WTC11 (cell line): ENCODE measurements around the gene ADAMTS7. TPM values are rescaled to one million over a fixed set of nuclear protein-coding genes. Genes with fewer than 3 reads are reported as not detected.
"Not testable (repeated sequence)": the region's sequence is repeated elsewhere in the genome, so short reads cannot be mapped to it uniquely, and the experiment has no call there.

Source experiments
- ATAC-seq: fragments of 200-7000 bp; cut with Tn5 transposase; 2 replicates; pipeline ENCODE4 v1.10.0; 2021; ENCODE audit warnings: mild to moderate bottlenecking, moderate library complexity
- CTCF ChIA-PET: fragments of 300-600 bp; sonication (Branson Sonifier 250); formaldehyde crosslinking; loops from one replicate; lab custom pipeline; 2021; ENCODE audit warnings: antibody characterized with exemption; lab: Charles Lee
- POLR2A ChIA-PET: fragments of 350-600 bp; sonication (Branson Sonifier 250); formaldehyde crosslinking; loops from one replicate; lab custom pipeline; 2021; ENCODE audit warnings: antibody characterized with exemption; lab: Charles Lee
- DNase-seq: peaks from one replicate; pipeline ENCODE4 v3.0.0; 2021; ENCODE audit warnings: low spot score
- H3K27ac Mint-ChIP-seq: 2 replicates; pipeline ENCODE4 v1.8.0; 2021; ENCODE audit warnings: mixed read lengths
- H3K27me3 Mint-ChIP-seq: 2 replicates; pipeline ENCODE4 v1.8.0; 2021; ENCODE audit warnings: low read depth, mild to moderate bottlenecking, moderate library complexity, mixed read lengths
- H3K36me3 Mint-ChIP-seq: 2 replicates; pipeline ENCODE4 v1.8.0; 2021; ENCODE audit warnings: mixed read lengths
- H3K4me1 Mint-ChIP-seq: 2 replicates; pipeline ENCODE4 v1.8.0; 2022; ENCODE audit warnings: mixed read lengths
- H3K4me3 Mint-ChIP-seq: 2 replicates; pipeline ENCODE4 v1.8.0; 2021; ENCODE audit warnings: mild to moderate bottlenecking, moderate library complexity, mixed read lengths
- H3K9me3 Mint-ChIP-seq: 2 replicates; pipeline ENCODE4 v1.8.0; 2021; ENCODE audit warnings: mixed read lengths
- ARID4B ChIP-seq: sonication (generic); formaldehyde crosslinking; IDR thresholded peaks from 2 replicates; pipeline ENCODE4 v1.8.0; 2023; ENCODE audit warnings: missing genetic modification reagents, mild to moderate bottlenecking, borderline replicate concordance
- CBFB ChIP-seq: sonication (generic); formaldehyde crosslinking; IDR thresholded peaks from 2 replicates; pipeline ENCODE4 v1.8.1; 2022; ENCODE audit warnings: mild to moderate bottlenecking, low read depth, missing genetic modification reagents
- CTCF ChIP-seq: fragments of 200-600 bp; IDR thresholded peaks from 2 replicates; pipeline ENCODE4 v1.8.0; 2022; ENCODE audit warnings: antibody characterized with exemption
- GRHL2 ChIP-seq: fragments of 250-450 bp; sonication (Bioruptor Pico); IDR thresholded peaks from 2 replicates; pipeline ENCODE4 v1.8.0; 2022; ENCODE audit warnings: mild to moderate bottlenecking, moderate library complexity; ENCODE audit not compliant: insufficient replicate concordance, severe bottlenecking
- JUN ChIP-seq: sonication (generic); formaldehyde crosslinking; IDR thresholded peaks from 2 replicates; pipeline ENCODE4 v1.8.0; 2023; ENCODE audit warnings: mild to moderate bottlenecking, missing genetic modification reagents
- NR1H2 ChIP-seq: sonication (generic); formaldehyde crosslinking; IDR thresholded peaks from 2 replicates; pipeline ENCODE4 v1.9.0; 2021; ENCODE audit warnings: mild to moderate bottlenecking, moderate library complexity, missing genetic modification reagents
- NR2C2 ChIP-seq: sonication (generic); formaldehyde crosslinking; IDR thresholded peaks from 2 replicates; pipeline ENCODE4 v1.8.0; 2022; ENCODE audit warnings: mild to moderate bottlenecking, missing genetic modification reagents
- PRRX2 ChIP-seq: fragments of 250-450 bp; sonication (Bioruptor Pico); IDR thresholded peaks from 2 replicates; pipeline ENCODE4 v1.8.0; 2021; ENCODE audit warnings: mild to moderate bottlenecking
- SMAD4 ChIP-seq: sonication (generic); formaldehyde crosslinking; IDR thresholded peaks from 2 replicates; pipeline ENCODE4 v1.8.0; 2022; ENCODE audit warnings: mild to moderate bottlenecking, missing genetic modification reagents
- TCF7 ChIP-seq: sonication (generic); formaldehyde crosslinking; IDR thresholded peaks from 2 replicates; pipeline ENCODE4 v1.8.0; 2022; ENCODE audit warnings: mild to moderate bottlenecking, low read depth, missing genetic modification reagents, moderate library complexity
- TEAD1 ChIP-seq: sonication (generic); formaldehyde crosslinking; IDR thresholded peaks from 2 replicates; pipeline ENCODE4 v1.8.0; 2022; ENCODE audit warnings: mild to moderate bottlenecking, missing genetic modification reagents
- ZBTB21 ChIP-seq: sonication (generic); formaldehyde crosslinking; IDR thresholded peaks from 2 replicates; pipeline ENCODE4 v1.8.1; 2023; ENCODE audit warnings: mild to moderate bottlenecking, missing genetic modification reagents, borderline replicate concordance
- ZSCAN18 ChIP-seq: fragments of 250-450 bp; sonication (Bioruptor Pico); IDR thresholded peaks from 2 replicates; pipeline ENCODE4 v2.1.2; 2022; ENCODE audit warnings: mild to moderate bottlenecking, moderate library complexity
- total RNA-seq: library from RNA; stranded (reverse); gene quantifications from 3 replicates; pipeline ENCODE4 v1.2.3, GENCODE V29; 2021

The ADAMTS7 gene
- total RNA-seq, 1 experiment from 2014 or later, result 70.3 TPM

- not testable (repeated sequence) for H3K4me1 Mint-ChIP-seq, H3K27ac Mint-ChIP-seq, H3K36me3 Mint-ChIP-seq, H3K9me3 Mint-ChIP-seq, H3K27me3 Mint-ChIP-seq
- CTCF ChIA-PET, result interaction anchor here (0.6 to 2.8 kb wide), 8 partner anchors 9 to 191 kb away, joined by 3 to 15 read pairs (median 4); partner anchors contain the start of genes ADAMTS7, CHRNA5 and MORF4L1
- ATAC-seq, result peak; percentile 82
- TF ChIP-seq CTCF, result peak; percentile 53
- TF ChIP-seq, all 79 proteins: peak for 1; not testable (repeated sequence) for 78
- POLR2A ChIA-PET, H3K4me3 Mint-ChIP-seq: not testable (repeated sequence)
- DNase-seq, result peak; percentile 75
These were observed 55.2 kb downstream of the ADAMTS7 start for GRCh38 chr15:78755900-78756591.

- DNase-seq, POLR2A ChIA-PET, H3K36me3 Mint-ChIP-seq, H3K4me1 Mint-ChIP-seq, H3K9me3 Mint-ChIP-seq, H3K4me3 Mint-ChIP-seq, H3K27me3 Mint-ChIP-seq, H3K27ac Mint-ChIP-seq, ATAC-seq: not testable (repeated sequence)
- CTCF ChIA-PET, result interaction anchor here (1.5 to 2.8 kb wide), 5 partner anchors 14 to 135 kb away, joined by 4 to 15 read pairs (median 6); partner anchors contain the start of gene ADAMTS7
These were observed 56.5 kb downstream of the ADAMTS7 start for GRCh38 chr15:78754637-78755280.

- ATAC-seq, H3K27me3 Mint-ChIP-seq, DNase-seq, H3K4me3 Mint-ChIP-seq, H3K4me1 Mint-ChIP-seq, POLR2A ChIA-PET, H3K36me3 Mint-ChIP-seq, H3K9me3 Mint-ChIP-seq, H3K27ac Mint-ChIP-seq: not testable (repeated sequence)
- CTCF ChIA-PET, result interaction anchor here (1.5 to 2.8 kb wide), 4 partner anchors 14 to 134 kb away, joined by 5 to 15 read pairs (median 6); partner anchors contain the start of gene ADAMTS7
These were observed 57.3 kb downstream of the ADAMTS7 start for GRCh38 chr15:78753751-78754535.

- H3K27ac Mint-ChIP-seq, H3K27me3 Mint-ChIP-seq, H3K4me3 Mint-ChIP-seq, POLR2A ChIA-PET, H3K4me1 Mint-ChIP-seq, H3K36me3 Mint-ChIP-seq, ATAC-seq, DNase-seq, H3K9me3 Mint-ChIP-seq: not testable (repeated sequence)
- CTCF ChIA-PET, result interaction anchor here (3.3 kb wide), 1 partner anchor 133 kb away, joined by 36 read pairs; the partner anchor contains the start of gene CHRNA3
These were observed 58.0 kb downstream of the ADAMTS7 start for GRCh38 chr15:78753359-78753659.

- POLR2A ChIA-PET, result no interaction called here
- DNase-seq (no peak), ATAC-seq (no peak)
- Mint-ChIP-seq H3K9me3 (no peaks in the 10 kb centered on the region), H3K27ac (no peak overlapping the region), H3K27me3 (no peaks in the 10 kb centered on the region), H3K4me1 (peaks cover 4% of the 10 kb centered on the region), H3K4me3 (no peak overlapping the region), H3K36me3 (no peaks in the 10 kb centered on the region)
- CTCF ChIA-PET, result interaction anchor here (1.3 to 3.3 kb wide), 2 partner anchors 59 to 133 kb away, joined by 4 to 36 read pairs; partner anchors contain the start of gene CHRNA3
- TF ChIP-seq CBFB (CRISPR knock-in tag) (no peak), NR1H2 (CRISPR knock-in tag) (no peak), NR2C2 (CRISPR knock-in tag) (no peak), ZBTB21 (CRISPR knock-in tag) (no peak), JUN (CRISPR knock-in tag) (no peak), ZSCAN18 (CRISPR knock-in tag) (no peak), ARID4B (CRISPR knock-in tag) (no peak), TEAD1 (CRISPR knock-in tag) (no peak), SMAD4 (CRISPR knock-in tag) (no peak), GRHL2 (CRISPR knock-in tag) (no peak), TCF7 (CRISPR knock-in tag) (no peak), PRRX2 (CRISPR knock-in tag) (no peak)
These were observed 58.5 kb downstream of the ADAMTS7 start for GRCh38 chr15:78752492-78753358.
